HepG2 (cell line): Measurements from ENCODE around the gene DZANK1. TPM values are rescaled to one million over a fixed set of nuclear protein-coding genes. Genes with fewer than 3 reads are reported as not detected.

ENCODE experiments used
- ARNT ChIP-seq: fragments of 450-650 bp; IDR thresholded peaks from 2 replicates; pipeline ENCODE4 v1.6.1; 2017
- ATAD3A ChIP-seq: sonication (generic); formaldehyde crosslinking; IDR thresholded peaks from 2 replicates; pipeline ENCODE4 v1.4.0; 2020; ENCODE audit warnings: missing genetic modification reagents
- CEBPG ChIP-seq: IDR thresholded peaks from 2 replicates; pipeline ENCODE4 v1.6.1; 2016
- CREB1 ChIP-seq, 2 experiments: fragments of 450-650 bp in 1 of 2; IDR thresholded peaks; 2 replicates each; pipeline ENCODE4 v1.6.1; 2016 to 2017; ENCODE audit warnings: control low read depth in 1 of 2, mild to moderate bottlenecking in 1 of 2, missing compliant biosample characterization in 1 of 2, missing genetic modification characterization in 1 of 2
- EEA1 ChIP-seq: sonication (generic); formaldehyde crosslinking; IDR thresholded peaks from 2 replicates; pipeline ENCODE4 v1.5.1; 2020; ENCODE audit warnings: mild to moderate bottlenecking, missing genetic modification reagents, borderline replicate concordance
- ETS1 ChIP-seq: sonication (generic); formaldehyde crosslinking; IDR thresholded peaks from 2 replicates; pipeline ENCODE4 v1.4.0; 2020; ENCODE audit warnings: missing genetic modification reagents
- FUBP1 ChIP-seq: sonication (generic); formaldehyde crosslinking; IDR thresholded peaks from 2 replicates; pipeline ENCODE4 v1.5.1; 2020; ENCODE audit warnings: missing genetic modification reagents, mild to moderate bottlenecking, borderline replicate concordance
- GATAD1 ChIP-seq: IDR thresholded peaks from 2 replicates; pipeline ENCODE4 v1.6.1; 2016; ENCODE audit warnings: missing genetic modification reagents, missing compliant biosample characterization
- GMEB2 ChIP-seq: IDR thresholded peaks from 2 replicates; pipeline ENCODE4 v1.6.1; 2016; ENCODE audit warnings: missing biosample characterization, missing genetic modification reagents, low read depth
- HDAC2 ChIP-seq: sonication (generic); formaldehyde crosslinking; IDR thresholded peaks from 2 replicates; pipeline ENCODE4 v1.4.0; 2020; ENCODE audit warnings: missing genetic modification reagents
- HNF1B ChIP-seq: sonication (generic); formaldehyde crosslinking; IDR thresholded peaks from 2 replicates; pipeline ENCODE4 v1.5.1; 2020; ENCODE audit warnings: mild to moderate bottlenecking, moderate library complexity, missing genetic modification reagents
- KAT8 ChIP-seq: IDR thresholded peaks from 2 replicates; pipeline ENCODE4 v1.6.1; 2016; ENCODE audit warnings: missing genetic modification reagents, missing compliant biosample characterization
- MTA3 ChIP-seq: sonication (generic); formaldehyde crosslinking; IDR thresholded peaks from 2 replicates; pipeline ENCODE4 v1.4.0; 2020; ENCODE audit warnings: missing genetic modification reagents
- PCBP2 ChIP-seq: fragments of 200-400 bp; formaldehyde crosslinking; optimal IDR thresholded peaks from 2 replicates; pipeline ENCODE3; 2018; ENCODE audit warnings: low read length, low read depth; ENCODE audit not compliant: poor library complexity, severe bottlenecking
- PLRG1 ChIP-seq: fragments of 450-650 bp; conservative IDR thresholded peaks from 2 replicates; pipeline ENCODE4 v1.6.1; 2016
- PPARG ChIP-seq: conservative IDR thresholded peaks from 2 replicates; pipeline ENCODE4 v1.6.1; 2016; ENCODE audit warnings: missing biosample characterization, missing genetic modification reagents
- RBAK ChIP-seq: sonication (generic); formaldehyde crosslinking; IDR thresholded peaks from 2 replicates; pipeline ENCODE4 v1.5.1; 2020; ENCODE audit warnings: mild to moderate bottlenecking, missing genetic modification reagents
- SALL2 ChIP-seq: sonication (generic); formaldehyde crosslinking; IDR thresholded peaks from 2 replicates; pipeline ENCODE4 v1.8.1; 2023; ENCODE audit warnings: mild to moderate bottlenecking, missing genetic modification reagents, inconsistent platforms
- SMARCC2 ChIP-seq: fragments of 450-650 bp; IDR thresholded peaks from 2 replicates; pipeline ENCODE4 v1.6.1; 2017; ENCODE audit warnings: antibody characterized with exemption, mild to moderate bottlenecking
- SP5 ChIP-seq: IDR thresholded peaks from 2 replicates; pipeline ENCODE4 v1.6.1; 2016; ENCODE audit warnings: low read depth, borderline replicate concordance
- ZNF292 ChIP-seq: sonication (generic); formaldehyde crosslinking; IDR thresholded peaks from 2 replicates; pipeline ENCODE4 v1.8.1; 2022; ENCODE audit warnings: mild to moderate bottlenecking, low read depth, missing genetic modification reagents, borderline replicate concordance
- ZNF451 ChIP-seq: sonication (generic); formaldehyde crosslinking; IDR thresholded peaks from 2 replicates; pipeline ENCODE4 v1.5.0; 2020; ENCODE audit warnings: mild to moderate bottlenecking, missing genetic modification reagents
- ZNF747 ChIP-seq: sonication (generic); formaldehyde crosslinking; IDR thresholded peaks from 2 replicates; pipeline ENCODE4 v1.8.1; 2023; ENCODE audit warnings: missing genetic modification reagents, mild to moderate bottlenecking, borderline replicate concordance
- ZNF75D ChIP-seq: sonication (generic); formaldehyde crosslinking; IDR thresholded peaks from 2 replicates; pipeline ENCODE4 v1.8.1; 2023; ENCODE audit warnings: missing genetic modification reagents, mild to moderate bottlenecking, borderline replicate concordance
- polyA plus RNA-seq, 8 experiments: library from polyadenylated mRNA; depleted of rRNA in 3 of 8; stranded (reverse) in 7 of 8; unstranded in 1 of 8; fragments of >200 nt; fragmentation: Illumina TruSeq in 4 of 8; extraction: Trizol in 4 of 8; gene quantifications; 2 replicates each; pipeline versions ENCODE4 v1.2.1 to v1.2.3, GENCODE V29; 2011 to 2016; ENCODE audit warnings: low read depth in 4 of 8, missing spikeins in 1 of 8, mixed read lengths in 1 of 8; ENCODE audit not compliant: insufficient read depth in 1 of 8
- total RNA-seq, 5 experiments: library from RNA; depleted of rRNA; stranded (reverse); fragments of >200 nt; fragmentation: Illumina TruSeq; extraction: Trizol; gene quantifications; 2 replicates each; pipeline ENCODE4 v1.2.3, GENCODE V29; 2016; ENCODE audit warnings: low read depth in 1 of 5

DZANK1 gene
- total and polyA plus RNA-seq, 2 of the 13 experiments (the other 11 are each of a cell fraction or from before 2014, with no cell fraction given): 1.6 to 3.2 TPM

- TF ChIP-seq CREB1 (IDR thresholded peaks at IDR 0.05) (0 out of 2 replicates have a peak, but pooled peaks have one; percentile 19), CREB1 (CRISPR knock-in tag; IDR thresholded peaks at IDR 0.05) (peak; percentile 70), ETS1 (CRISPR knock-in tag) (no peak; the same call in 1 of the 2 replicates), KAT8 (CRISPR knock-in tag) (peak; percentile 100), HDAC2 (peak; percentile 99), EEA1 (peak; percentile 92; the same call in 1 of the 2 replicates), PCBP2 (no peak), SP5 (CRISPR knock-in tag) (peak; percentile 30), FUBP1 (CRISPR knock-in tag) (no peak), CEBPG (CRISPR knock-in tag) (no peak), HNF1B (CRISPR knock-in tag) (peak; percentile 75), SMARCC2 (no peak), ARNT (no peak), RBAK (no peak), MTA3 (CRISPR knock-in tag) (no peak), ZNF747 (no peak; the same call in 1 of the 2 replicates), PPARG (CRISPR knock-in tag) (peak; percentile 70), GATAD1 (CRISPR knock-in tag) (peak; percentile 100), ZNF451 (CRISPR knock-in tag) (peak; percentile 84; the same call in 1 of the 2 replicates), PLRG1 (no peak), ATAD3A (CRISPR knock-in tag) (0 out of 2 replicates have a peak, but pooled peaks have one; percentile 69), GMEB2 (peak; percentile 42), ZNF292 (CRISPR knock-in tag) (peak; percentile 44; the same call in 1 of the 2 replicates), ZNF75D (no peak), SALL2 (peak; percentile 98)
Measured at GRCh38 chr20:18466894-18467730, at the start of gene DZANK1, which contains the start of gene POLR3F (continued).
